K562 (cell line): Measurements from ENCODE around the gene EHBP1. TPM values are rescaled to one million over a fixed set of nuclear protein-coding genes. Genes with fewer than 3 reads are reported as not detected.

ENCODE experiments used
- ATAC-seq: fragments of 200-7000 bp; cut with Tn5 transposase; 3 replicates; pipeline ENCODE4 v1.9.1; 2020; ENCODE audit warnings: moderate library complexity
- BruUV-seq: library from RNA; stranded (reverse); fragments of 400-500 nt; replicated peaks from 2 replicates; lab custom pipeline; 2021; lab: Mats Ljungman, UMichigan
- CTCF ChIA-PET: fragments of 300-600 bp; formaldehyde crosslinking; extraction: SDS; loops from one replicate; lab custom pipeline; 2021; ENCODE audit warnings: low intra/inter-chr PET ratio; lab: Yijun Ruan, JAX
- POLR2A ChIA-PET: fragments of 300-600, 350-650 bp; sonication (Branson Sonifier 250); formaldehyde crosslinking; extraction: SDS; loops from one replicate; lab custom pipeline; 2021; ENCODE audit warnings: antibody characterized with exemption, inconsistent platforms; lab: Yijun Ruan, JAX
- DNase-seq, 4 experiments: peaks; one replicate each; pipeline versions ENCODE4 v3.0.0 to v3.0.0-alpha.2; 2011 to 2018; ENCODE audit warnings: low spot score in 3 of 4, mixed read lengths in 3 of 4; ENCODE audit errors: extremely low read depth in 1 of 4
- FAIRE-seq: peaks from 2 replicates; lab custom pipeline; 2011; peaks lifted over from hg19 to GRCh38; lab: Jason Lieb, UNC
- H2AFZ ChIP-seq: 2 replicates; pipeline ENCODE4 v1.6.0; 2011; ENCODE audit warnings: low read depth, low read length, control low read depth, inconsistent platforms
- H3K27ac ChIP-seq: fragments of 200-600 bp; 3 replicates; pipeline ENCODE4 v1.8.0; 2011; ENCODE audit warnings: low read depth, mild to moderate bottlenecking, control low read depth, inconsistent platforms, low read length, moderate library complexity, mixed read lengths; ENCODE audit errors: extremely low read depth
- H3K27me3 ChIP-seq, 2 experiments: fragments of 300-600 bp in 1 of 2; 2 replicates in 1 of 2; 3 replicates in 1 of 2; pipeline versions ENCODE4 v1.6.0 to v1.8.0; 2011; ENCODE audit warnings: inconsistent platforms in 2 of 2, low read length in 2 of 2, mild to moderate bottlenecking in 1 of 2, mixed read lengths in 1 of 2, moderate library complexity in 1 of 2; ENCODE audit not compliant: control insufficient read depth in 2 of 2, insufficient read depth in 2 of 2
- H3K36me3 ChIP-seq: fragments of 300-600 bp; 3 replicates; pipeline ENCODE4 v1.8.0; 2011; ENCODE audit warnings: mild to moderate bottlenecking, low read length, inconsistent platforms; ENCODE audit not compliant: control insufficient read depth, insufficient read depth
- H3K4me1 ChIP-seq, 2 experiments: fragments of 200-600 bp in 1 of 2; replicated peaks in 1 of 2; 2 replicates in 1 of 2; 3 replicates in 1 of 2; pipeline versions ENCODE4 v1.5.1 to v1.8.0; 2011; ENCODE audit warnings: inconsistent platforms in 2 of 2, low read length in 2 of 2, mild to moderate bottlenecking in 1 of 2, mixed read lengths in 1 of 2, moderate library complexity in 1 of 2; ENCODE audit not compliant: control insufficient read depth in 2 of 2, insufficient read depth in 2 of 2
- H3K4me2 ChIP-seq: 2 replicates; pipeline ENCODE4 v1.6.1; 2011; ENCODE audit warnings: low read length, control low read depth, inconsistent platforms, mixed read lengths; ENCODE audit not compliant: insufficient read depth
- H3K4me3 ChIP-seq: fragments of 200-600 bp; sonication (generic), shearing (Covaris generic); 2 replicates; pipeline ENCODE4 v1.5.1; 2016; ENCODE audit warnings: control low read depth, inconsistent platforms
- H3K79me2 ChIP-seq: fragments of 200-600 bp; 3 replicates; pipeline ENCODE4 v1.8.0; 2011; ENCODE audit warnings: low read length, inconsistent platforms; ENCODE audit not compliant: control insufficient read depth, insufficient read depth
- H3K9ac ChIP-seq, 2 experiments: 2 replicates each; pipeline versions ENCODE4 v1.6.0 to v1.6.1; 2011; ENCODE audit warnings: low read depth in 2 of 2, low read length in 2 of 2, control low read depth in 1 of 2, inconsistent platforms in 1 of 2, mild to moderate bottlenecking in 1 of 2, mixed read lengths in 1 of 2; ENCODE audit not compliant: insufficient read depth in 1 of 2
- H3K9me1 ChIP-seq: one replicate; pipeline ENCODE4 v1.6.0; 2011; ENCODE audit warnings: inconsistent platforms, mild to moderate bottlenecking, low read length, moderate library complexity; ENCODE audit not compliant: control insufficient read depth, insufficient read depth
- H3K9me3 ChIP-seq: replicated peaks from 2 replicates; pipeline ENCODE4 v1.5.1; 2011; ENCODE audit warnings: low read depth, low read length, inconsistent platforms; ENCODE audit not compliant: control insufficient read depth, insufficient read depth
- H4K20me1 ChIP-seq: replicated peaks from 2 replicates; pipeline ENCODE4 v1.6.1; 2011; ENCODE audit warnings: low read length, inconsistent platforms, mixed read lengths; ENCODE audit not compliant: control insufficient read depth, insufficient read depth
- CHCHD3 ChIP-seq: fragments of 250-450 bp; sonication (Bioruptor Pico); IDR thresholded peaks from 2 replicates; pipeline ENCODE4 v2.1.2; 2022; ENCODE audit warnings: mild to moderate bottlenecking
- DMBX1 ChIP-seq: fragments of 250-450 bp; sonication (Bioruptor Pico); IDR thresholded peaks from 2 replicates; pipeline ENCODE4 v1.8.0; 2022; ENCODE audit warnings: inconsistent platforms, mild to moderate bottlenecking, moderate library complexity, borderline replicate concordance
- ESRRB ChIP-seq: fragments of 250-450 bp; sonication (Bioruptor Pico); IDR thresholded peaks from 2 replicates; pipeline ENCODE4 v1.5.0; 2020; ENCODE audit warnings: mild to moderate bottlenecking, moderate library complexity, borderline replicate concordance
- HDAC2 ChIP-seq: fragments of 450-650 bp; IDR thresholded peaks from 2 replicates; pipeline ENCODE4 v1.6.1; 2016; ENCODE audit warnings: mild to moderate bottlenecking
- HMG20B ChIP-seq: fragments of 250-450 bp; sonication (Bioruptor Pico); IDR thresholded peaks from 2 replicates; pipeline ENCODE4 v1.5.0; 2021; ENCODE audit warnings: mild to moderate bottlenecking
- ZBTB17 ChIP-seq: fragments of 450-650 bp; formaldehyde crosslinking; IDR thresholded peaks from 2 replicates; pipeline ENCODE4 v1.4.0; 2020; ENCODE audit warnings: mild to moderate bottlenecking
- WGBS: fragments of 100-300 bp; shearing (Covaris generic); methylation state at CpG from one replicate; pipeline ENCODE4 v1.1.6; 2016; ENCODE audit warnings: low coverage, mixed read lengths; ENCODE audit not compliant: insufficient coverage; ENCODE audit errors: missing lambda C conversion rate; 5-methylcytosine and 5-hydroxymethylcytosine counted together
- in situ Hi-C: fragments of 300-500 bp; cut with MboI; formaldehyde crosslinking; loops from 4 replicates; pipeline ENCODE4 v1.15.0; 2018; ENCODE audit warnings: inconsistent platforms, mixed read lengths
- intact Hi-C: fragments of 100-400 bp; cut with micrococcal nuclease; formaldehyde crosslinking; loops from 2 replicates; pipeline ENCODE4 v1.14.2; 2022
- polyA plus RNA-seq, 8 experiments: library from polyadenylated mRNA; depleted of rRNA in 4 of 8; stranded (reverse) in 5 of 8; unstranded in 3 of 8; fragments of >200 nt; fragmentation: Nextera tagmentation in 2 of 8; fragmentation: Illumina TruSeq in 1 of 8; extraction: Ambion mirVana in 2 of 8; extraction: Trizol in 1 of 8; gene quantifications; 2 replicates each; pipeline versions ENCODE4 v1.2.1 to v1.2.3, GENCODE V29; 2011 to 2014; ENCODE audit warnings: inconsistent platforms in 1 of 8, missing spikeins in 1 of 8
- total RNA-seq, 7 experiments: library from RNA; depleted of rRNA in 6 of 7; stranded (reverse); fragments of >200 nt in 6 of 7; fragmentation: Illumina TruSeq in 2 of 7; extraction: Trizol in 2 of 7; gene quantifications; 2 replicates each; pipeline versions ENCODE4 v1.2.1 to v1.2.3, GENCODE V29; 2011 to 2021; ENCODE audit warnings: low replicate concordance in 1 of 7

The EHBP1 gene
- total and polyA plus RNA-seq, 9 of the 15 experiments (the other 6 are each of a cell fraction or from before 2014, with no cell fraction given), result 8.9 to 26.6 (median 19.3) TPM

DNA sequence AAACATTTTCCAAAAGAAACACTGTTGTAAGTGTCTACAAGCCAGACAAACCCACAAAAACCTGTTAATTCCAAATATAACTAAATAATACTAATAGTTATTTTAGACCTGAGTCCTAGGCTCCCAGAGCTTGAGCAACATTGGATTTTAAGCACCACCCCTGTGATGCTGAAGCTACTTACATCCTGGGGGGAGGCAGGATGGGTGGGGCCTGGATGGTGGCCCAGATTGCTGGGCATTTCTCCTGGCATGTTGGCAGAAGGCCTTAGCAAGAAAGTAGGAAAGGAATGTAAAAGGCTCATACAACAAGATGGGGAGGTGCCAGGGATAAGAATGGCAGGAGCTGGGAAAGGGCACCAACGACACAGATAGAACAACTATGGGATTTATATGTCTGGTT is 294.4 kb downstream of the EHBP1 start:
- no peak overlapping the region for H2AFZ ChIP-seq
- FAIRE-seq, result no peak
- no peak overlapping the region for H3K27ac ChIP-seq
- in situ Hi-C loops, result no loop called here
- BruUV-seq, result no TSS peak
- POLR2A ChIA-PET, result interaction anchor here (0.6 to 1.3 kb wide), 2 partner anchors 12 to 67 kb away, joined by 3 read pairs; no protein-coding TSS in a partner anchor
- TF ChIP-seq CHCHD3 (CRISPR knock-in tag) (no peak), ESRRB (CRISPR knock-in tag) (no peak)
- H3K9ac ChIP-seq, result no peak overlapping the region
- CTCF ChIA-PET, result no interaction called here
- intact Hi-C loops, result no loop called here
- no peak for ATAC-seq
- no peaks in the 10 kb centered on the region for H3K27me3 ChIP-seq
- H3K9me1 ChIP-seq, result no peaks in the 10 kb centered on the region
- no peak overlapping the region for H3K4me2 ChIP-seq
- WGBS, result no CpG with 5 or more reads among the region's 1 CpG
- H3K36me3 ChIP-seq, result no peaks in the 10 kb centered on the region; the same call in 2 of the 3 replicates
- H3K4me3 ChIP-seq, result no peak overlapping the region
- H4K20me1 ChIP-seq, result peaks cover 8% of the 10 kb centered on the region
- H3K4me1 ChIP-seq, result peaks cover 0 to 10% of the 10 kb centered on the region in 2 experiments; a peak in 3 of 5 replicates
- no peaks in the 10 kb centered on the region for H3K79me2 ChIP-seq
- DNase-seq, result no peak
- no peaks in the 10 kb centered on the region for H3K9me3 ChIP-seq

DNA sequence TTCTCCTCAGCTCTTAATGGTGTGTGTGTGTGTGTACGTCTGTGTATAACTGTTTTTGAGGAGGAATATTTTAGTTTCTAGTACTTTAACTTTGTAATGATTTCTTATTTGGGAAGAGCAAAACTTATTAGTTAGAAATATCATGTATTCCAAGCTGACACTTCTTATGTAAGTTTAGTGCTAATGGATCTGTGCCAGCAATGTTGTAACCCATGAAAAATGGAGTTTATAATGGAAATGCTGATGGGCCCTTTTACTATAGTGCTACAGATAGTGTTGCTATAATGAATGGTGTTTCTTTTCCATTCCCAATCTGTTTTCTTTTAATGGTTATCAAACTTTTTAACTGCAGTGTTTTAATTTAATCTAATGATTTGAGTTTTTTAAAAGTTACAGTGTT is 295.3 kb downstream of the EHBP1 start:
- no peaks in the 10 kb centered on the region; the same call in 2 of the 3 replicates for H3K36me3 ChIP-seq
- no peak overlapping the region for H3K9ac ChIP-seq
- ChIA-PET CTCF (no interaction called here), POLR2A (interaction anchor here (0.7 to 1.3 kb wide), 2 partner anchors 11 to 707 kb away, joined by 3 read pairs; no protein-coding TSS in a partner anchor)
- ATAC-seq (no peak), DNase-seq (no peak), FAIRE-seq (no peak)
- intact Hi-C loops, result no loop called here
- H3K27ac ChIP-seq, result no peak overlapping the region
- in situ Hi-C loops, result no loop called here
- TF ChIP-seq DMBX1 (CRISPR knock-in tag) (no peak), HMG20B (no peak), HDAC2 (no peak), ZBTB17 (no peak)
- H3K9me1 ChIP-seq, result no peaks in the 10 kb centered on the region
- H4K20me1 ChIP-seq, result peaks cover 8% of the 10 kb centered on the region
- H2AFZ ChIP-seq, result no peak overlapping the region
- no peak overlapping the region for H3K4me2 ChIP-seq
- 71% methylated on average over 1 of the region's 1 CpG for WGBS
- no TSS peak for BruUV-seq
- no peaks in the 10 kb centered on the region for H3K9me3 ChIP-seq
- H3K4me1 ChIP-seq, result peaks cover 0 to 10% of the 10 kb centered on the region in 2 experiments; a peak in 3 of 5 replicates
- H3K27me3 ChIP-seq, result no peaks in the 10 kb centered on the region
- no peak overlapping the region for H3K4me3 ChIP-seq
- no peaks in the 10 kb centered on the region for H3K79me2 ChIP-seq
